H9 (cell line): Measurements from ENCODE around the gene PTGER2. TPM values are rescaled to one million over a fixed set of nuclear protein-coding genes. Genes with fewer than 3 reads are reported as not detected.
A peak's percentile ranks its signal among the peaks of the same experiment; 100 is the strongest.

Experiments
- DNase-seq: peaks from one replicate; pipeline ENCODE4 v3.0.0-alpha.2; 2017
- H2AFZ ChIP-seq: one replicate; pipeline ENCODE4 v1.6.1; 2013; ENCODE audit warnings: mild to moderate bottlenecking, low read length, control low read depth, moderate library complexity
- H2AK5ac ChIP-seq: 2 replicates; pipeline ENCODE4 v1.6.1; 2013; ENCODE audit warnings: low read length, control low read depth, mixed read lengths; ENCODE audit not compliant: insufficient read length
- H2BK120ac ChIP-seq: one replicate; pipeline ENCODE4 v1.6.1; 2013; ENCODE audit warnings: low read depth, mild to moderate bottlenecking, low read length, control low read depth, inconsistent platforms; ENCODE audit not compliant: poor library complexity, severe bottlenecking
- H2BK12ac ChIP-seq: 2 replicates; pipeline ENCODE4 v1.6.1; 2013; ENCODE audit warnings: low read length, control low read depth, mixed read lengths, low read depth; ENCODE audit not compliant: insufficient read length
- H2BK15ac ChIP-seq: 2 replicates; pipeline ENCODE4 v1.6.1; 2013; ENCODE audit warnings: low read depth, low read length, control low read depth
- H2BK20ac ChIP-seq: one replicate; pipeline ENCODE4 v1.6.1; 2013; ENCODE audit warnings: low read depth, mild to moderate bottlenecking, low read length, control low read depth, inconsistent platforms; ENCODE audit not compliant: poor library complexity, severe bottlenecking
- H2BK5ac ChIP-seq: 2 replicates; pipeline ENCODE4 v1.6.1; 2013; ENCODE audit warnings: low read length, control low read depth, mixed read lengths; ENCODE audit not compliant: insufficient read length
- H3K14ac ChIP-seq: 2 replicates; pipeline ENCODE4 v1.6.1; 2013; ENCODE audit warnings: low read length, control low read depth; ENCODE audit not compliant: insufficient read depth
- H3K18ac ChIP-seq: 2 replicates; pipeline ENCODE4 v1.6.1; 2013; ENCODE audit warnings: low read depth, mild to moderate bottlenecking, mixed read lengths, low read length, control low read depth; ENCODE audit not compliant: insufficient read length
- H3K23ac ChIP-seq: 2 replicates; pipeline ENCODE4 v1.6.1; 2013; ENCODE audit warnings: low read length, control low read depth, mixed read lengths, low read depth; ENCODE audit not compliant: insufficient read length
- H3K23me2 ChIP-seq: 2 replicates; pipeline ENCODE4 v1.6.1; 2013; ENCODE audit warnings: low read depth, mild to moderate bottlenecking, mixed read lengths, low read length, control low read depth; ENCODE audit not compliant: insufficient read length, poor library complexity, severe bottlenecking
- H3K27ac ChIP-seq: 2 replicates; pipeline ENCODE4 v1.5.1; 2013; ENCODE audit warnings: low read length, control low read depth, mixed read lengths, low read depth; ENCODE audit not compliant: insufficient read length
- H3K27me3 ChIP-seq: 2 replicates; pipeline ENCODE4 v1.6.1; 2013; ENCODE audit warnings: low read length, control low read depth, inconsistent platforms; ENCODE audit not compliant: insufficient read depth
- H3K4ac ChIP-seq: 2 replicates; pipeline ENCODE4 v1.6.1; 2013; ENCODE audit warnings: low read depth, mild to moderate bottlenecking, control low read depth, inconsistent platforms, low read length, moderate library complexity
- H3K4me1 ChIP-seq: 2 replicates; pipeline ENCODE4 v1.6.1; 2013; ENCODE audit warnings: low read length, control low read depth, inconsistent platforms; ENCODE audit not compliant: insufficient read depth
- H3K4me2 ChIP-seq: 2 replicates; pipeline ENCODE4 v1.6.1; 2013; ENCODE audit warnings: low read length, control low read depth, mixed read lengths; ENCODE audit not compliant: insufficient read length, insufficient read depth
- H3K56ac ChIP-seq: 2 replicates; pipeline ENCODE4 v1.6.1; 2013; ENCODE audit warnings: low read depth, mild to moderate bottlenecking, mixed read lengths, low read length, control low read depth; ENCODE audit not compliant: insufficient read length
- H3K79me1 ChIP-seq: 2 replicates; pipeline ENCODE4 v1.6.1; 2013; ENCODE audit warnings: low read depth, mild to moderate bottlenecking, moderate library complexity, low read length, control low read depth, inconsistent platforms; ENCODE audit not compliant: insufficient read depth, poor library complexity, severe bottlenecking
- H3K79me2 ChIP-seq: 2 replicates; pipeline ENCODE4 v1.6.1; 2013; ENCODE audit warnings: low read length, control low read depth, inconsistent platforms; ENCODE audit not compliant: insufficient read depth
- H3K9ac ChIP-seq: 2 replicates; pipeline ENCODE4 v1.6.1; 2013; ENCODE audit warnings: low read length, control low read depth, mixed read lengths; ENCODE audit not compliant: insufficient read length; ENCODE audit errors: extremely low read depth
- H3K9me3 ChIP-seq: one replicate; pipeline ENCODE4 v1.6.1; 2013; ENCODE audit warnings: low read depth, low read length, inconsistent platforms; ENCODE audit not compliant: control insufficient read depth
- H3T11ph ChIP-seq: one replicate; pipeline ENCODE4 v1.6.1; 2013; ENCODE audit warnings: mild to moderate bottlenecking, low read length, control low read depth, inconsistent platforms
- H4K20me1 ChIP-seq: one replicate; pipeline ENCODE4 v1.6.1; 2013; ENCODE audit not compliant: control insufficient read depth, insufficient read length, insufficient read depth
- H4K5ac ChIP-seq: 2 replicates; pipeline ENCODE4 v1.6.1; 2013; ENCODE audit warnings: low read depth, mild to moderate bottlenecking, mixed read lengths, low read length, control low read depth; ENCODE audit not compliant: insufficient read length
- H4K8ac ChIP-seq: replicated peaks from 2 replicates; pipeline ENCODE4 v1.6.1; 2013; ENCODE audit warnings: low read length, control low read depth, mixed read lengths, low read depth; ENCODE audit not compliant: insufficient read length
- H4K91ac ChIP-seq: 2 replicates; pipeline ENCODE4 v1.6.1; 2013; ENCODE audit warnings: low read depth, mild to moderate bottlenecking, moderate library complexity, mixed read lengths, low read length, control low read depth; ENCODE audit not compliant: insufficient read length
- H3K27ac Mint-ChIP-seq, 3 experiments: 2 replicates in 2 of 3; 3 replicates in 1 of 3; pipeline ENCODE4 v1.8.0; 2020 to 2021; ENCODE audit warnings: mixed read lengths in 3 of 3, mild to moderate bottlenecking in 1 of 3, moderate library complexity in 1 of 3
- H3K27me3 Mint-ChIP-seq: 2 replicates; pipeline ENCODE4 v1.8.0; 2021; ENCODE audit warnings: low read depth, mild to moderate bottlenecking, moderate library complexity, mixed read lengths
- H3K36me3 Mint-ChIP-seq, 3 experiments: 2 replicates in 2 of 3; 3 replicates in 1 of 3; pipeline ENCODE4 v1.8.0; 2020 to 2021; ENCODE audit warnings: low read depth in 3 of 3, mixed read lengths in 3 of 3; ENCODE audit not compliant: insufficient read depth in 1 of 3
- H3K4me1 Mint-ChIP-seq, 2 experiments: 2 replicates each; pipeline ENCODE4 v1.8.0; 2020; ENCODE audit warnings: mixed read lengths in 2 of 2
- H3K4me3 Mint-ChIP-seq, 2 experiments: 2 replicates in 1 of 2; 3 replicates in 1 of 2; pipeline ENCODE4 v1.8.0; 2020 to 2021; ENCODE audit warnings: mild to moderate bottlenecking in 2 of 2, mixed read lengths in 2 of 2, moderate library complexity in 1 of 2
- H3K9me3 Mint-ChIP-seq, 2 experiments: 2 replicates in 1 of 2; 3 replicates in 1 of 2; pipeline ENCODE4 v1.8.0; 2020; ENCODE audit warnings: mild to moderate bottlenecking in 2 of 2, mixed read lengths in 2 of 2, moderate library complexity in 1 of 2
- CTCF ChIP-seq: fragments of 200-600 bp; sonication (generic); conservative IDR thresholded peaks from 3 replicates; pipeline ENCODE4 v1.8.0; 2021; ENCODE audit warnings: antibody characterized with exemption, mild to moderate bottlenecking
- WGBS: extraction: QIAGEN DNeasy Blood & Tissue Kit; methylation state at CpG from one replicate; pipeline ENCODE4 v1.1.7; 2013; ENCODE audit warnings: missing lambda C conversion rate, low lambda C conversion rate, mixed read lengths; ENCODE audit not compliant: insufficient read length; ENCODE audit errors: extremely low coverage; 5-methylcytosine and 5-hydroxymethylcytosine counted together
- total RNA-seq: library from RNA; stranded (reverse); gene quantifications from 2 replicates; pipeline ENCODE4 v1.2.1, GENCODE V29; 2021

Gene PTGER2
- total RNA-seq, 1 experiment from 2014 or later = 1.0 TPM

- Mint-ChIP-seq H3K36me3 (peaks cover 0 to 3% (median 0%) of the 10 kb centered on the region in 3 experiments; a peak in 2 of 7 replicates), H3K27me3 (peaks cover 79% of the 10 kb centered on the region), H3K4me1 (peaks cover 21 to 25% of the 10 kb centered on the region in 2 experiments), H3K9me3 (peaks cover 0 to 3% of the 10 kb centered on the region in 2 experiments; a peak in 2 of 5 replicates), H3K4me3 (peak within 1 kb of the TSS; percentile 73 to 90), H3K27ac (peak within 1 kb of the TSS in 1 of 3 experiments; percentile 3; a peak in 2 of 7 replicates)
- Histone ChIP-seq H4K8ac (no peak within 1 kb of the TSS), H3K27me3 (peaks cover 39% of the 10 kb centered on the region), H3K4me2 (peak within 1 kb of the TSS; percentile 65), H2AK5ac (no peak within 1 kb of the TSS), H2BK12ac (no peak within 1 kb of the TSS), H3K27ac (no peak within 1 kb of the TSS), H3K56ac (no peak within 1 kb of the TSS), H3K4ac (no peak within 1 kb of the TSS), H4K5ac (no peak within 1 kb of the TSS), H2BK5ac (no peak within 1 kb of the TSS), H3K4me1 (peaks cover 2% of the 10 kb centered on the region; the same call in 1 of the 2 replicates), H2BK20ac (no peak within 1 kb of the TSS), H3K23ac (no peak within 1 kb of the TSS), H2BK120ac (no peak within 1 kb of the TSS), H3K23me2 (peaks cover 16% of the 10 kb centered on the region), H4K91ac (no peak within 1 kb of the TSS), H2BK15ac (no peak within 1 kb of the TSS), H3K9ac (no peak within 1 kb of the TSS), H3K9me3 (no peaks in the 10 kb centered on the region), H3K14ac (no peak within 1 kb of the TSS), H4K20me1 (no peaks in the 10 kb centered on the region), H3K79me2 (no peaks in the 10 kb centered on the region), H3K79me1 (no peaks in the 10 kb centered on the region), H3T11ph (no peak within 1 kb of the TSS), H2AFZ (peak within 1 kb of the TSS; percentile 1), H3K18ac (no peak within 1 kb of the TSS)
- no CpG with 5 or more reads among the region's 63 CpGs for WGBS
- TF ChIP-seq CTCF = no peak
- DNase-seq = peak; percentile 59
Measured at GRCh38 chr14:52267501-52268278, 46.4 kb upstream of the PTGER2 start, which contains the start of gene PTGDR. Gene PTGDR, plus strand, starts transcription at chr14:52267698. Its CDS starts 117 bp downstream, at chr14:52267815.
